ENCODE results near the gene TNFSF10.

Gene TNFSF10

GRCh38 chr3:172519740-172520139 is 3.5 kb downstream of the TNFSF10 start:
- Histone ChIP-seq H3K9ac (no peak overlapping the region), H3K27me3 (no peaks in the 10 kb centered on the region), H3K4me1 (peaks cover 18% of the 10 kb centered on the region), H3K4me3 (no peak overlapping the region), H3K4me2 (no peak overlapping the region), H3K9me3 (no peaks in the 10 kb centered on the region), H4K20me1 (no peaks in the 10 kb centered on the region), H3K27ac (no peak overlapping the region), H3K36me3 (no peaks in the 10 kb centered on the region)
- no peak for TF ChIP-seq Cebpa-rat (IDR thresholded peaks at IDR 0.05)

- no peak overlapping the region for H3K9ac ChIP-seq
- no peak overlapping the region for H3K4me3 ChIP-seq
- H4K20me1 ChIP-seq: no peaks in the 10 kb centered on the region
- H3K9me3 ChIP-seq: no peaks in the 10 kb centered on the region
- H3K36me3 ChIP-seq: no peaks in the 10 kb centered on the region
- H3K27me3 ChIP-seq: no peaks in the 10 kb centered on the region
- TF ChIP-seq Cebpa-rat (IDR thresholded peaks at IDR 0.05): no peak
- no peak overlapping the region for H3K4me2 ChIP-seq
- peaks cover 18% of the 10 kb centered on the region for H3K4me1 ChIP-seq
- H3K27ac ChIP-seq: no peak overlapping the region
These were observed 4.1 kb downstream of the TNFSF10 start for GRCh38 chr3:172518929-172519640.

- Histone ChIP-seq H4K20me1 (no peaks in the 10 kb centered on the region), H3K9me3 (no peaks in the 10 kb centered on the region), H3K4me1 (peaks cover 17% of the 10 kb centered on the region), H3K36me3 (no peaks in the 10 kb centered on the region), H3K4me3 (no peak overlapping the region), H3K27ac (no peak overlapping the region), H3K9ac (no peak overlapping the region), H3K4me2 (no peak overlapping the region), H3K27me3 (no peaks in the 10 kb centered on the region)
- TF ChIP-seq Cebpa-rat (IDR thresholded peaks at IDR 0.05): no peak
These were observed 5.3 kb downstream of the TNFSF10 start for GRCh38 chr3:172517859-172518466.

- H3K9me3 ChIP-seq: no peaks in the 10 kb centered on the region
- no peak overlapping the region for H3K9ac ChIP-seq
- H3K27ac ChIP-seq: no peak overlapping the region
- peaks cover 22% of the 10 kb centered on the region for H3K4me1 ChIP-seq
- no peak overlapping the region for H3K4me3 ChIP-seq
- no peak for TF ChIP-seq Cebpa-rat (IDR thresholded peaks at IDR 0.05)
- H3K4me2 ChIP-seq: no peak overlapping the region
- H3K27me3 ChIP-seq: no peaks in the 10 kb centered on the region
- H4K20me1 ChIP-seq: no peaks in the 10 kb centered on the region
- no peaks in the 10 kb centered on the region for H3K36me3 ChIP-seq
These were observed 6.7 kb downstream of the TNFSF10 start for GRCh38 chr3:172516318-172517214.

- peaks cover 6% of the 10 kb centered on the region; the same call in 1 of the 2 replicates for H3K9me3 ChIP-seq
- H3K4me3 ChIP-seq: no peak overlapping the region
- no peak overlapping the region for H3K27ac ChIP-seq
- H3K9ac ChIP-seq: no peak overlapping the region
- no peaks in the 10 kb centered on the region for H4K20me1 ChIP-seq
- H3K4me1 ChIP-seq: peaks cover 23% of the 10 kb centered on the region
- TF ChIP-seq Cebpa-rat (IDR thresholded peaks at IDR 0.05): no peak
- H3K36me3 ChIP-seq: no peaks in the 10 kb centered on the region
- no peaks in the 10 kb centered on the region for H3K27me3 ChIP-seq
- H3K4me2 ChIP-seq: no peak overlapping the region
These were observed 7.9 kb downstream of the TNFSF10 start for GRCh38 chr3:172515130-172515918.

GRCh38 chr3:172514678-172515077 is 8.6 kb downstream of the TNFSF10 start:
- Histone ChIP-seq H4K20me1 (no peaks in the 10 kb centered on the region), H3K36me3 (no peaks in the 10 kb centered on the region), H3K9ac (no peak overlapping the region), H3K4me2 (no peak overlapping the region), H3K4me1 (peaks cover 28% of the 10 kb centered on the region), H3K27me3 (no peaks in the 10 kb centered on the region), H3K4me3 (no peak overlapping the region), H3K27ac (no peak overlapping the region), H3K9me3 (peaks cover 10% of the 10 kb centered on the region)
- TF ChIP-seq Cebpa-rat (IDR thresholded peaks at IDR 0.05): no peak

- Histone ChIP-seq H3K9me3 (peaks cover 10% of the 10 kb centered on the region), H3K4me3 (no peak overlapping the region), H3K36me3 (no peaks in the 10 kb centered on the region), H3K27me3 (no peaks in the 10 kb centered on the region), H3K4me1 (peaks cover 28% of the 10 kb centered on the region), H3K9ac (no peak overlapping the region), H3K27ac (no peak overlapping the region), H3K4me2 (peak overlapping the region; percentile 75), H4K20me1 (no peaks in the 10 kb centered on the region)
- no peak for TF ChIP-seq Cebpa-rat (IDR thresholded peaks at IDR 0.05)
These were observed 9.7 kb downstream of the TNFSF10 start for GRCh38 chr3:172513488-172513887.

- no peaks in the 10 kb centered on the region for H4K20me1 ChIP-seq
- H3K27me3 ChIP-seq: no peaks in the 10 kb centered on the region
- H3K9me3 ChIP-seq: peaks cover 10% of the 10 kb centered on the region
- H3K9ac ChIP-seq: no peak overlapping the region
- peak overlapping the region; percentile 75 for H3K4me2 ChIP-seq
- H3K27ac ChIP-seq: peak overlapping the region; percentile 32; the same call in 1 of the 2 replicates
- TF ChIP-seq Cebpa-rat (IDR thresholded peaks at IDR 0.05): no peak; the same call in 1 of the 2 replicates
- H3K36me3 ChIP-seq: no peaks in the 10 kb centered on the region
- H3K4me3 ChIP-seq: no peak overlapping the region
- H3K4me1 ChIP-seq: peaks cover 28% of the 10 kb centered on the region
These were observed 11.2 kb downstream of the TNFSF10 start for GRCh38 chr3:172511783-172512762.
